EH (cell line): Measurements from ENCODE around the gene LCE2B.
A peak's percentile ranks its signal among the peaks of the same experiment; 100 is the strongest.
"Not testable (repeated sequence)": the region's sequence is repeated elsewhere in the genome, so short reads cannot be mapped to it uniquely, and the experiment has no call there.

Source experiments
- DNase-seq: peaks from one replicate; pipeline ENCODE4 v3.0.0-alpha.2; 2015; ENCODE audit warnings: low read depth

Gene LCE2B, protein sequence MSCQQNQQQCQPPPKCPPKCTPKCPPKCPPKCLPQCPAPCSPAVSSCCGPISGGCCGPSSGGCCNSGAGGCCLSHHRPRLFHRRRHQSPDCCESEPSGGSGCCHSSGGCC

DNA sequence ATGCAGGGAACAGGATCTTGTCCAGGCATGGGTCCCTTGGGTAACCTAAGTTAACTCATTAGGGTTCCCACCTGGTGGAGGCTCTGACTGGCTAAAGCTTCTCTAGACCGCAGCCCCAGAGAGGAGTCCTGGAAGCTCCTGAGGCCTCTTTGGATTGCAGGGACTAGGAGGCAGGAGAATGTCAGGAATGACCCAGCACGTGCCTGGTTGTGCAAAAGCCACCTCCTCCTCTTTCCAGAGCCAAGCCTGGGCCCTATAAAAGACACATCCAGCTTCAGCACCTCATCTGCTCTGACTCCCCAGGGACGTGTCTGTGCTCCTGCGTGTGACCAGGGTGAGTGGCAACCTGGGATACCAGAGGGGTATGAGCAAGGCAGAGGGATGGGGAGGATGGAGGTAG, at the start of gene LCE2B:
LCE2B (plus strand) TSS at position 301 of the 400 bp plus-strand sequence. CDS start 721 bp downstream, outside the sequence.
- not testable (repeated sequence) for DNase-seq

DNA sequence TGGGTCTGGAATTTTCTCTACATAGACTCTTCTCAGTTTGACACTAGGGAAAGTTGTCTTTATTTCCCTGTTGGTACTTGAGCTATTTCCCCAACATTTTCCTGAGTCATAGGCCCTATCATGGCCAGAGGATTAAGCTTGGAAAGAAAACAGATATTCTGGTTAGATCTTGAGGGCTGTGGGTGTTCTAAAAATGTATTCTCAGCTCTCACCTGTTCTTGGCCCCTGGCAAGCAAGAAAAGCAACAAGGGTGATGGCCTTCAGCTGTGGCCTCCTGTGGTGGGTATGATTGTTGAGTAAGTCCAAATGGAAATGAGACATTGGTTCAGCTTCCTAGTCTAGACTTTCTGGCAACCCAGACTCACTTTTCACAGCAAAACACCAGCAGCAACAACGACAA, 45.6 kb upstream of the LCE2B start:
- no peak for DNase-seq

DNA sequence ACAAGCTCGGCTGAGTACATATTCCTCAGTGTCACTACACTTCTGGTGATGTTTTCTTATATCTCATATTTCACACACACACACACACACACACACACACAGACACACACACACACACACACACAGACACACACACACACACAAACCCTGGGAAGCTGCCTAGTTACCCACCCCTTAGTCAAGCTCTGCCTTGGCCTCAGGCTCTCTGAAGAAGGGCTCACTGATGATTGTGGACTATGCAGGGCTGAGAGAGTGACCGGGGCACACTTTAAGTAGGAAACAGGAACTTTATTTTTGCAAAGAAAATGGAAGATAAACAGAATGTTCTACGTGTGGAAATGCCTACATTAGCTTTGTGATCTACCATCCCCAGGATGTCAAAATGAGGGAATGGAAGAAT, 42.0 kb upstream of the LCE2B start:
- no peak for DNase-seq

DNA sequence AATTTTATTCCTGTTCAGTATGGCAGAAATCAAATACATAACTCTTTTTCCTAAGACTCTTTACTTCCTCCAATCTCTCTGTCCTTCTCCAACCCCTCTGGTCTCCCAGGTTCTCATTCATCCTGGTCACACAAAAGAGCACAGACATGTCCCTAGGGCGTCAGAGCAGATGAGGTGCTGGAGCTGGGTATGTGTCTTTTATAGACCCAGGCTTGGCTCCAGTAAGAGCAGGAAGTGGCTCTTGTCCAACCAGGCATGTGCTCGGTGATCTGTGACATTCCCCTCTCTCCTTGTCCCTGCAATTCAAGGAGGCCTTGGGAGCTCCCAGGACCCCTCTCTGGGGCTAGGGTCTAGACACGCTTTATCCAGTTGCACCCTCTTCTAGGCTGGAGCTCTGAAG, 40.8 kb upstream of the LCE2B start:
- DNase-seq = no peak

DNA sequence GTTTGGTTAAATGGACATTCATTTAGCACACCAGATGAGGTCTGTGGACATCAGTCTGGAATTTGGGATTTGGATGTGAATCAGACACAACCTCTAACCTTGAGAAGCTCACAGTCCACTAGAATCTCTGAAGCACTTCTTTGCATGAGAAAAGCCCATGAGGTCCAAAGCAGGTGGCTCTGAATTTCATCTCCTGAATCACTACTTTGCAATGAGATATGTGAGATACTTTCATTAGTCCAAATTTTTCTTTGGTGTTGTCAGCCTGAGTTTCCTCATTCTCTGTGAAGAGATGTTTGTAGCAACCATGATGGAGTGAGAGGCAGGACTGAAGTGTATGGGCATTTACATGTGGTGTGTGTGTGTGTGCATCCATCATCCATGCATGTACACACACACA, 39.3 kb upstream of the LCE2B start:
- no peak for DNase-seq

DNA sequence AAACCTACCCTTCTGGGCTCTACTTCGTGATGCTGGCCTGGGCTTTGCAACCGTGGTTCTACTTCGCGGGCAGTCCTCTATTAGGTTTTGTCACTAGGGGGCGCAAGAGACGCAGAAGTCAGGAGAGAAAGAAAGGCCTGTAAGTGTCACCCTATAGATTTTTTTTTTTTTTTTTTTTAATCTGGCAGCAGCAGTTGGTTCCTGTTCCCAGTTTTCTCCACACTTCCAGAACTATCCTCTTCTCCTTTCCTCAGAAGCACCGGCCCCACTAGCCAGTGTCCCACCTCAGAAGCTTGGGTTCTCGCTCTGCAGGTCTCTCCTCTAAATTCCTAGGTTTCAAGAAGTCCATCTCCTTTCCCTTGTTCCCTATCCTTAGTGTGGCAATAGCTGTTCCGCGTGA, 31.8 kb upstream of the LCE2B start:
- DNase-seq = peak; percentile 45

DNA sequence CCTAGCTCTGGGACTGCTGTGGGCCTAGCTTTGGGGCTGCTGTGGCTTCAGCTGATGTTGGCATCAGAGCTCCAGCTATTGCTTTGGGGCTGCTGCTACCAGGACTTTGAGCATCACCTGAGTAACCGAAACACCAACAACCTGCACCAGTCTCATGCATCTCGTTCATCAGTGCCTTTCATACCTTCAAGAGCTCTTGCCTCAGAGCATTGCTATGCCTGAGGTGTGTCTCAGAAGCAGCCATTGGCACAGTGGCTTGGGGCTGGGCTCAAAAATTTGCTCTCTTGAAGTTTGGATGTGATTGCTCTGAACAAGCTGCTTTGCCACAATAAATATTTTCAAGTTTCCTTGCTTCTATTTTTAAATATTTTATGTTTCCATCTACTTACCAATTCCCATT, 29.5 kb upstream of the LCE2B start:
- DNase-seq = no peak

DNA sequence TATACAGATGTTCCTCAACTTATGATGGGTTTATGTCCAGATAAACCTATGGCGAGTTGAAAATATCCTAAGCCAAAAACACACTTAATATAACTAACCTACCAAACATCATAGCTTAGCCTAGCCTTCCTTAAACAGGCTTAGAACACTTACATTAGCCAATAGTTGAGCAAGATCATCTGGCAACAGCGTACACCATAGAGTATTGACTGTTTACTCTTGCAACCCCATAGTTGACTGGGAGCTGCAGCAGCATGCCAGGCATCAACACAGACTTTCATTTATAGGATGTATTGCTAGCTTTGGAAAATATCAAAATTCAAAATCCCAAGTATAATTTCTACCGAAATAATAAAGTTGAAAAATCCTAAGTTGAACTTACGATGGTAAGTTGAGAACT, 28.2 kb upstream of the LCE2B start:
- no peak for DNase-seq

DNA sequence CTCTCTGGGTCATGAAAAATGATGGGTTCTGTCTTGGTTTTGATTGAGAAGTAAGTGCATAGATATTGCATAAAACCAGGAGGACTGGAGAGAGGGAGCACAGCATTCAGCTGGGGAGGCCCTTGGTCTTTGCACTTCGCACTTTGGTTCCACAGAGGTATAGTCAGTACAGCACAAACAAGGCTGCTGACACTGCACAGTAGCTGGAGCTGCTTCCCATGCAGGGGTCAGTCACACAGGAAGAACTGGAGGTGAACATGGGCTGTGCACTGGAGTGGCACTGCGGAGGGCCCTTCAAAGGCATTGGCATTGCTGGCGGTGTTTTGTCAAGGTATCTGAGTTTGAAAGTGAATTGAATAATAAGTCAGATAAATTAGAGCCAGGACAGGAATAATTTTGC, 27.3 kb upstream of the LCE2B start:
- no peak for DNase-seq

DNA sequence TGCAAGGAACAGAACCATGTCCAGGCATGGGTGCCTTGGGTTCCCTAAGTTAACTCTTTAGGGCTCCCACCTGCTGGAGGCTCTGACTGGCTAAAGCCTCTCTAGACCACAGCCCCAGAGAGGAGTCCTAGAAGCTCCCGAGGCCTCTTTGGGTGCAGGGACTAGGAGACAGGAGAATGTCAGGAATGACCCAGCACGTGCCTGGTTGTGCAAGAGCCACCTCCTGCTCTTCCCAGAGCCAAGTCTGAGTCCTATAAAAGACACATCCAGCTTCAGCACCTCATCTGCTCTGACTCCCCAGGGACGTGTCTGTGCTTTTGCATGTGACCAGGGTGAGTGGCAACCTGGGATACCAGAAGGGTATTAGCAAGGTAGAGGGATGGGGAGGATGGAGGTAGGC, 22.8 kb upstream of the LCE2B start, which contains the start of gene LCE2D:
LCE2D (plus strand) TSS at position 283 of the 400 bp plus-strand sequence. CDS start 726 bp downstream, outside the sequence.
- DNase-seq = no peak

DNA sequence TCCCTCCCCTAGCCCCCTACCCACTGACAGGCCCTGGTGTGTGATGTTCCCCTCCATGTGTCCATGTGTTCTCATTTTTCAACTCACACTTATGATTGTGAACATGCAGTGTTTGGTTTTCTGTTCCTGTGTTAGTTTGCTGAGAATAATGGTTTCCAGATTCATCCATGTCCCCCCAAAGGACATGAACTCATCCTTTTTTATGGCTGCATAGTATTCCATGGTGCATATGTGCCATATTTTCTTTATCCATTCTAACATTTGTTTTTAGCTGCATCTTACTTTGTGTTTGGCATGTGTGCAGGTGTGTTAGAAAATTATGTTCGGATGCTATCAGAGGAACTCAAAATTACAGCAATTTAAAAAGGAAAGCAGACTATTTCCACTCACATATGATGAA, 19.8 kb upstream of the LCE2B start:
- not testable (repeated sequence) for DNase-seq

DNA sequence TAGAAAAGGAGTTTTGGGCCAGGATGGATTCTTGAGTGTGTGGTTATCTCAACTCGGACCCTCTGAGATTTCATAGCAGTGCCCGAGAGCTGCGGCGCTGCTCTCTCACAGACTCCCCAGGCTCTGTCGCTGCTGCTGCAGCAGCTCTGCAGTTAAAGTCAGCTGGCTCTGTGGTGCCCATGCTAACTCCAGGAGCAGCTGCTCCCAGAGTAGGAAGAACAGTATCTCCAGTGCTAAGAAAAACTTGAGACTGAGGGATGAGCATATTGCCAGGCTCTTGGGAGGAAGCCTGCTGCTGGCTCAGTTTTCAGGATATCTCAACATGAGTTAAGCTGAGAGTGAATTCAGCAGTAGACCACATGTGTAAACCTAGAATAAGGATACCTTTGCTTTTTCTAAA, 18.3 kb upstream of the LCE2B start:
- DNase-seq = no peak

DNA sequence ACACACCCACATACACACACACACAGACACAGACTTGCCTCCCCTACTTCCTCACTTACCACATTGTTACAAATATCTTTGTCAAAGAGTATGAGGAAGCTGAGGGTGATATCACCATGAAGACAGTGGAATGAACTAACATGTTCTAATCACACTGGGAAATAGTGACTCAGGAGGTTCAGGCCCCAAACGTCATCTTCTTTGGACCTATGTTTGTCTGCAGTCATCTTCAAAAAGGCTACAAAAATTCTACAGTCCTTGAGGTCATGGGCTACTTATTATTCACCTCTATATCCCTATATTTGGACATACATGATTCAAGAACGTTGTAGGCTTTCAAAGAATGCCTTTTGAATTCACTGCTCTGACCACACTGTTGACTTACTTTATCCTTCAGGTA, 12.9 kb upstream of the LCE2B start:
- no peak for DNase-seq

DNA sequence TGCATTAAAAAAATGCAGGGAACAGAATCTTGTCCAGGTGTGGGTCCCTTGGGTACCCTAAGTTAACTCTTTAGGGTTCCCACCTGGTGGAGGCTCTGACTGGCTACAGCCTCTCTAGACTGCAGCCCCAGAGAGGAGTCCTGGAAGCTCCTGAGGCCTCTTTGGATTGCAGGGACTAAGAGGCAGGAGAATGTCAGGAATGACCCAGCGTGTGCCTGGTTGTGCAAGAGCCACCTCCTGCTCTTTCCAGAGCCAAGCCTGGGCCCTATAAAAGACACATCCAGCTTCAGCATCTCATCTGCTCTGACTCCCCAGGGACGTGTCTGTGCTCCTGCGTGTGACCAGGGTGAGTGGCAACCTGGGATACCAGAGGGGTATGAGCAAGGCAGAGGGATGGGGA, 10.9 kb upstream of the LCE2B start, which contains the start of gene LCE2C:
LCE2C (plus strand) TSS at position 297 of the 400 bp plus-strand sequence. CDS start 737 bp downstream, outside the sequence.
- not testable (repeated sequence) for DNase-seq

DNA sequence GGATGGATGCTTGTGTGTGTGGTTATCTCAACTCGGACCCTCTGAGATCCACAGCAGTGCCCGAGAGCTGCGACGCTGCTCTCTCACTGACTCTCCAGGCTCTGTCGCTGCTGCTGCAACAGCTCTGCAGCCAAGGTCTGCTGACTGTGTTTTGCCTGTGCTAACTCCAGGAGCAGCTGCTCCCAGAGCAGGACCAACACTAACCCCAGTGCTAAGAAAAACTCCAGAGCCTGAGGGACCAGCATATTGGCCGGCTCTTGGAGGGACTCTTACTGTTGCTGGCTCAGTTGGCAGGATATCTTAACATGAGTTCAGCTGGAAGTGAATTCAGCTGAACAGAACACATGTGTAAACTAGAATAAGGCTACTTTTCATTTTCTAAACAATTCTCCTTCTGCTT, 6.5 kb upstream of the LCE2B start:
- no peak for DNase-seq

DNA sequence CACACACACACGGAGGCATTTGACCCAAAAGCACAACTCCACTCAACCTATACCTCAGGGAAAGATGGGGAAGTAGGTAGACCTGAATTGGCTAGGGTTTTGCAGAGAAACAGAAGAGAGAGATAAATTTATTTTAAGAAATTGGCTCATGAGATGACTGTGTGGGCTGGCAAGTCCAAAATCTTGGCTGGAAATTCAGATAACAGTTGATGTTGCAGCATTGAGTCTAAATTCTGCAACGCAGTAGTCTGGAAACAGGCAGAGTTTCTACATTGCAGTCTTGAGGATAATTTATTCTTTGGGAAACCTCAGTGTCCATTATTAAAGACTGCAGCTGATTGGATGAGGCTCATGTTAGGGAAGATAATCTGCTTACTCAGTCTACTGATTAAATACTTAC, 4.3 kb upstream of the LCE2B start:
- DNase-seq = no peak

DNA sequence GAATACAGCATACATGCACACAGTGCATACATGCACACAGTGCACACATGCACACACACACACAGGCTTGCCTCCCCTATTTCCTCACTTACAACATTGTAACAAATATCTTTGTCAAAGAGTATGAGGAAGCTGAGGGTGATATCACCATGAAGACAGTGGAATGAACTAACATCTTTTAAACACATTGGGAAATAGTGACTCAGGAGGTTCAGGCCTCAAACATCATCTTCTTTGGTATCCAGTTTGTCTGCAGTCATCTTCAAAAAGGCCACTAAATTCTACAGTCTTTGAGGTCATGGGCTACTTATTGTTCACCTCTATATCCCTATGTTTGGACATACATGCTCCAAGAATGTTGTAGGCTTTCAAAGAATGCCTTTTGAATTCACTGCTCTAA, 2.1 kb upstream of the LCE2B start:
- DNase-seq = no peak

DNA sequence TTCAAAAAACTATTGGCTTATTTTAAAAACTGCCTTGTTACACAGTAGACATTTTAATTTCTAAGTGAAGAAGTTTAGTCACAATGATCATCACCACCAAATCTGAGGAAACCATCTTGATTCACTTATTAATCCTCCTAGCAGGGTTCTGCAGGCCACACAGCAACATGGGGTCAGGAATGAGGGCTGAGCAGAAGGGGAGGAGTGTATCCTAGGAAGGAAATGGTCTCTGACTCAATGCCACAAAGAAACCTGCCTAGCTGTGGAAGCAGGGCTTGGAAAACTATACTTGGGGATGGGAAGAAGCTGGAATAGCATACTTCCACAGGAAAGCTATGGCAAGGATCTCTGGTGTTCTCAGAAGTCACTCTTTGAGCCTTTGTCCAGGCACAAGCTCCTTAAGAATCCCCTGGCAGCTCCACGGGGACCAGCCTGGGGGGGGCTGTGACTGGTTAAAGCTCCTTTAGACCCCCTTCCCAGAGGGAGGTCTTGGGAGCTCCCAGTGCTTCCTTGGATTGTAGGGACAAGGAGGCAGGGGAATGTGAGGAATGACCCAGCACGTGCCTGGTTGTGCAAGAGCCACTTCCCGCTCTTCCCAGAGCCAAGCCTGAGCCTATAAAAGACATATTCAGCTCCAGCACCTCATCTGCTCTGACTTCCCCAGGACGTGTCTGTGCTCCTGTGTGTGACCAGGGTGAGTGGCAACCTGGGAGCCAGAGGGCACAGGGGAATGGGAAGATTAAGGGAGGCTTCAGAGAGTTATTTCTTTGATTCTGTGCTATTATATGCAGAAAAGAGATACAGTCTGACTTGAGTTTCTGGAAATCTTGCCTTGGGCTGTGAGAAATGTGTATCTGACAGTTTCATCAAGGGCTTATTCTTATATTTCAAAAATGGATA, 12.0 kb downstream of the LCE2B start, which contains the start of gene LCE2A:
LCE2A (plus strand) TSS at position 645 of the 900 bp plus-strand sequence. CDS start 557 bp downstream, outside the sequence.
- DNase-seq = peak; percentile 21

DNA sequence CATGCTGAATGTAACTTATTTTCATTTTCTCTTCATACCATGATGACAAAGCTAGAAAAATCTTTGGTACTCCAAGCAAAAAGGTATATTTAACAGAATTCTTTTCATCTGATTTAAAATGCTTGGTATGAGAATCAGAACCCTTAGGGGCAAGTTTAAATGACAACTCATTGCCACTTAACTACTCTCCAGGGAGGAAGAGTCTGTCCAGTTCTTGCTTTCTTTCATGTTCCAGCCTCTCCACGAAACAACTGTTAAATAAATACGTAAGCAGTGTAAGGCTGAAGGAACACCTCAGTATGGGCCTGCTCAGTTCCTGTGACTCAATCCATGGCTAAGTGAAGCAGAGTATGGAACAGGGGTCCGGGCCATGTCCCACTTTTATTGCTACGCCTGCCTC, 13.8 kb downstream of the LCE2B start:
- peak; percentile 20 for DNase-seq

DNA sequence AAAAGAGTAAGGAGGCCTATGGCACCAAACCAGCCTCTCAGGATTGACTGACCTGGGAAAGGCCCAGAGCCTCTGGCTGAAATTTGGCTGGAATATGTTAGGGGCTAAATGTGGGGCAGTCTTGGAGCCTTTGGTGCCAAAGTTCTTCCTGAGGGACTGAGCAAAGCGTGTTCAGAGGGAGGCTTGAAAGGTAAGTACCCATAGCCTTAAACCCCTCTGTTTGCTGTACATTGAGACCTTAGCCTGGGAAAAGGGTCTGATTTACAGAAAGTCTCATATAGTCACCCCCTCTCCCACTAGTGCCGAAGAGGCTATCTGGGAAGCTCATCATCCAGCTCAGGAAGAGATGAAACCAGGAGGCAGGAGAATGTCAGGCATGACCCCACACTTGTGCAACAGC, 21.9 kb downstream of the LCE2B start, which contains the start of gene LCE4A:
LCE4A (plus strand) TSS at position 301 of the 400 bp plus-strand sequence. CDS start 916 bp downstream, outside the sequence.
- no peak for DNase-seq

DNA sequence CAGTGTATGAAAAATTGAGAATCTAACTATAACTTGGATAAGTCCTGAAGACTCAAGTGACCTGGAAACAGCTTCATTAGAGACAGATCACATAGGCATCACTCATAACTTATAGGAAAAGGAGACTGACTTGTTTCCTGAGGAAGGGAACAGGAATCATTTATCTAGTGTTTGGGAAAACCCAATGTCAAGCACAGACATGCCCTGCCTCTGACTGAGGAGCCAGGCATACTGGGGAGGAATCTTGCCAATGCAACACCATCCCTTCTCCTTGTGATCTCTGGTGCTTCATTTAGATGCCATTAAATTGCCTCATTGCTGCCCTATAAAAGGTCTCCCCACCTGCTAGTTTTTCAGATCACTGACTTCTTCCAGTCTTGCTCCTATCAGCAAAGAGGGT, 32.3 kb downstream of the LCE2B start:
- DNase-seq = no peak

DNA sequence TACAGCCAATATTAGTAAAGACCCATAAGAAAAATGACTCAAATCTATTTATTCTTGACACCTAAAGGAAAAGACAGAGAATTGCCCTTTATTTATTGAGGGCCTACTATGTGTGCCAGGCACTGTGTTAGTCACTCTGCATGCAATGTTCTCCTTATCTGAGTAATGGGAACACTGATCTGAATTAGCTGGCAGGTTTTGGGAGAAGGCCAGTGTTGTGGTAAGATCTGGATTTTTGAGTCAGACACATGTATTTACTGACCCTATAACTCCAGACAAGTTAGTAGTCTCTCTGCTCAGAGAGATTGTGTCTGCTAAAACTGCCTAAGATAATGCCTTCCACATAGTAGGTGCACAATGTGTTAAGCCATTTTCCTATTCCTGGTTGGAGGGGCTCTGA, 39.3 kb downstream of the LCE2B start:
- no peak for DNase-seq

DNA sequence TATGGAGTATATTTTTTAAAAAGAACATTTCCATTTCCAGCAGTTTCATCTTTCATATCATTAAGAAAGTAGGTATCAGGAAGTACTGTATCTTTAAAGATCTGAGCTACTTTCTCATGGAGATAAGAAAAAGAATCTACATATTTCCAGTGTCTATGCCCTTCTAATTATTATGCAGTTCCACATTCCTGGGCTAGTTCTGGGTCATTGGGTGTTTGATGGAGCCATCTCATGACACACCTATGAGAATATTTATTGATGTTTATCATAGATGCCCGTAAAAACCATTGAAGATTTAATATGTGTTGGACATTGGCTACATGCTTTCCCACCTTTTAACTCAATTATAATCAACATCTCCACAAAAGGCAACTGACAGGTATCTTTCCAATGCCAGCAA, 43.1 kb downstream of the LCE2B start:
- no peak for DNase-seq
